Spleen (tissue), 11 donors: ENCODE data around the gene C19orf73. TPM values are rescaled to one million over a fixed set of nuclear protein-coding genes. Genes with fewer than 3 reads are reported as not detected.
A peak's percentile ranks its signal among the peaks of the same experiment; 100 is the strongest.
"Not testable (repeated sequence)": the region's sequence is repeated elsewhere in the genome, so short reads cannot be mapped to it uniquely, and the experiment has no call there.

ENCODE experiments used
- DNase-seq: peaks from one replicate; pipeline ENCODE4 v3.0.0-alpha.2; 2020
- H3K27ac ChIP-seq, 8 donors: fragments of 200-600 bp; sonication (generic) in 7 of 8; 1 replicate in 4 of 8; 2 replicates in 4 of 8; pipeline versions ENCODE4 v1.5.0 to v1.8.0; 2016 to 2021; ENCODE audit warnings: inconsistent platforms in 4 of 8, mild to moderate bottlenecking in 4 of 8, moderate library complexity in 1 of 8
- H3K27me3 ChIP-seq, 7 donors: fragments of 200-600 bp; sonication (generic) in 6 of 7; replicated peaks in 1 of 7; 1 replicate in 4 of 7; 2 replicates in 3 of 7; pipeline versions ENCODE4 v1.5.0 to v1.8.0; 2016 to 2021; ENCODE audit warnings: inconsistent platforms in 3 of 7, mild to moderate bottlenecking in 1 of 7
- H3K36me3 ChIP-seq, 6 donors: fragments of 200-600 bp; sonication (generic) in 5 of 6; 1 replicate in 4 of 6; 2 replicates in 2 of 6; pipeline versions ENCODE4 v1.5.0 to v1.8.0; 2016 to 2021; ENCODE audit warnings: inconsistent platforms in 2 of 6
- H3K4me1 ChIP-seq, 6 donors: fragments of 200-600 bp; sonication (generic) in 5 of 6; 1 replicate in 3 of 6; 2 replicates in 3 of 6; pipeline versions ENCODE4 v1.5.0 to v1.8.0; 2016 to 2021; ENCODE audit warnings: inconsistent platforms in 3 of 6
- H3K4me3 ChIP-seq, 8 donors: fragments of 200-600 bp; sonication (generic) in 7 of 8; 1 replicate in 4 of 8; 2 replicates in 4 of 8; pipeline versions ENCODE4 v1.5.0 to v1.8.0; 2016 to 2021; ENCODE audit warnings: inconsistent platforms in 4 of 8, mild to moderate bottlenecking in 4 of 8, moderate library complexity in 2 of 8
- H3K9me3 ChIP-seq, 8 donors: fragments of 200-600 bp; sonication (generic) in 7 of 8; 1 replicate in 4 of 8; 2 replicates in 4 of 8; pipeline versions ENCODE4 v1.5.0 to v1.8.0; 2016 to 2021; ENCODE audit warnings: inconsistent platforms in 4 of 8
- POLR2A ChIP-seq, 3 donors: fragments of 450-650 bp; IDR thresholded peaks; one replicate each; pipeline ENCODE4 v1.5.1; 2017; ENCODE audit warnings: antibody characterized with exemption in 3 of 3, mild to moderate bottlenecking in 1 of 3
- POLR2AphosphoS5 ChIP-seq, 3 donors: sonication (generic); formaldehyde crosslinking; IDR thresholded peaks; one replicate each; pipeline ENCODE4 v1.5.1; 2017; ENCODE audit warnings: antibody characterized with exemption in 3 of 3
- WGBS, 5 donors: extraction: QIAGEN DNeasy Blood & Tissue Kit in 3 of 5; methylation state at CpG; one replicate each; pipeline versions ENCODE4 v1.1.5 to v1.1.7; 2013 to 2018; 5-methylcytosine and 5-hydroxymethylcytosine counted together
- intact Hi-C: fragments of 100-400 bp; cut with DNase I; formaldehyde crosslinking; loops from one replicate; pipeline ENCODE4 v1.15.0; 2023; ENCODE audit warnings: low total_unique reads
- polyA plus RNA-seq, 3 donors: library from polyadenylated mRNA; stranded (reverse); fragments of 200-250 nt; gene quantifications; one replicate each; pipeline ENCODE4 v1.2.1, GENCODE V29; 2013
- total RNA-seq, 7 donors: library from RNA; depleted of rRNA in 3 of 7; stranded (reverse); fragments of >200 nt in 3 of 7; fragmentation: NEBNext Ultra II Directional in 4 of 7; extraction: Animal tissue kit (Norgen Biotek cat#: 25700) in 4 of 7; gene quantifications; one replicate each; pipeline versions ENCODE4 v1.1.0 to v1.2.1, GENCODE V29; 2016 to 2021
- TF ChIP-seq, protein P1 (sequence below), 11 experiments: fragments of 200-600 bp in 7 of 11; fragments of 450-650 bp in 4 of 11; sonication (generic) in 4 of 11; IDR thresholded peaks in 8 of 11; conservative IDR thresholded peaks in 3 of 11; 1 replicate in 7 of 11; 2 replicates in 4 of 11; pipeline versions ENCODE4 v1.4.0 to v1.8.0; 2016 to 2021; ENCODE audit warnings: antibody characterized with exemption in 11 of 11, inconsistent platforms in 4 of 11, mild to moderate bottlenecking in 1 of 11
- donor health status: healthy with polysubstance abuse.
- donor health status: DM: no; HTN: no; CAD: no; lungs with moderate emphysema.
- donor health status: DM: no; HTN: no; CAD: no.
- donor health status: Bipolar disorder and iron deficiency.
- donor health status: healthy.
- donor health status: DM: no; HTN: no; CAD: no.
- donor health status: DM: yes; HTN: yes; CAD: no.

The C19orf73 gene
- total and polyA plus RNA-seq, 10 donors: 0.70 to 5.5 (median 1.8) TPM; not detected in 1

DNA sequence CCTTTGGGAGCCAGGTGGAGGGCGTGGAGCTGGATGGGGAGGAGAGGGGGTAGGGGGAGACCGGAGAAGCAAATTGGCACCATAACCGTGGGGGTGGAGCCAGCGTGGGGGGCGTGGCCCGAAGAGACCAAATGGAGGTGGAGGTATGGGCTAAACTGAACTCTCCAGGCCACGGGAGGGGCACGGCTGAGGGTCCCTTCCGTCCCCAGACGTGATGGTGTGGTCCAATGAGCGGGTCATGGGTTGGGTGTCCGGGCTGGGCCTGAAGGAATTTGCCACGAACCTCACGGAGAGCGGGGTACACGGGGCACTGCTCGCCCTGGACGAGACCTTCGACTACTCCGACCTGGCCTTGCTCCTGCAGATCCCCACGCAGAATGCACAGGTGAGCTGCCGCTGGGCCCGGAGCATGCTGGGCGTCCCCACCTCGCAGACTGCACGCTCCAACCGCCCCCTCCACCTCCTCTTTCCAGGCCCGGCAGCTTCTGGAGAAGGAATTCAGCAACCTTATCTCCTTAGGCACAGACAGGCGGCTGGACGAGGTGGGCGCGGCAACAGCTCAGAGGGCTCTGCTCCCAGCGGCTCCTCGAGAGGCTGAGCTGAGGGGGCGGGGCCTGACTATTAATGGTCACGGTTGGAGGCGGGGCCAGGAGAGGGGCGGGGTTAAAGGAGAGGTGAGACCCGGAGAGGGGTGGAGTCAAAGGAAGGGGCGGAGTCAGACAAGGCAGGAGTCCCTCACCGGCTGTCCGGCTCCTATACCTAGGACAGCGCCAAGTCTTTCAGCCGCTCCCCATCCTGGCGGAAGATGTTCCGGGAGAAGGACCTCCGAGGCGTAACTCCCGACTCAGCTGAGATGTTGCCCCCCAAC lies 30.1 kb upstream of the C19orf73 start:
- intact Hi-C loops: loop anchor here (10.0 kb wide), 1 partner anchor 54 kb away; no protein-coding TSS in a partner anchor
- Histone ChIP-seq H3K4me3 (peak overlapping the region; percentile 44 to 75 (median 60)), H3K27me3 (peaks cover 0 to 94% (median 34%) of the 10 kb centered on the region in 7 donors), H3K4me1 (peaks cover 16 to 57% (median 50%) of the 10 kb centered on the region in 6 donors), H3K27ac (peak overlapping the region in 7 of 8 donors; percentile 60 to 76 (median 70)), H3K36me3 (no peaks in the 10 kb centered on the region), H3K9me3 (peaks cover 0 to 6% (median 0%) of the 10 kb centered on the region in 8 donors)
- TF ChIP-seq, protein P1, sequence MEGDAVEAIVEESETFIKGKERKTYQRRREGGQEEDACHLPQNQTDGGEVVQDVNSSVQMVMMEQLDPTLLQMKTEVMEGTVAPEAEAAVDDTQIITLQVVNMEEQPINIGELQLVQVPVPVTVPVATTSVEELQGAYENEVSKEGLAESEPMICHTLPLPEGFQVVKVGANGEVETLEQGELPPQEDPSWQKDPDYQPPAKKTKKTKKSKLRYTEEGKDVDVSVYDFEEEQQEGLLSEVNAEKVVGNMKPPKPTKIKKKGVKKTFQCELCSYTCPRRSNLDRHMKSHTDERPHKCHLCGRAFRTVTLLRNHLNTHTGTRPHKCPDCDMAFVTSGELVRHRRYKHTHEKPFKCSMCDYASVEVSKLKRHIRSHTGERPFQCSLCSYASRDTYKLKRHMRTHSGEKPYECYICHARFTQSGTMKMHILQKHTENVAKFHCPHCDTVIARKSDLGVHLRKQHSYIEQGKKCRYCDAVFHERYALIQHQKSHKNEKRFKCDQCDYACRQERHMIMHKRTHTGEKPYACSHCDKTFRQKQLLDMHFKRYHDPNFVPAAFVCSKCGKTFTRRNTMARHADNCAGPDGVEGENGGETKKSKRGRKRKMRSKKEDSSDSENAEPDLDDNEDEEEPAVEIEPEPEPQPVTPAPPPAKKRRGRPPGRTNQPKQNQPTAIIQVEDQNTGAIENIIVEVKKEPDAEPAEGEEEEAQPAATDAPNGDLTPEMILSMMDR (IDR thresholded peaks at IDR 0.05 in 8 of 11, conservative IDR thresholded peaks at IDR 0.05 in 3 of 11): no peak
- TF ChIP-seq POLR2A (IDR thresholded peaks at IDR 0.05) (no peak), POLR2AphosphoS5 (IDR thresholded peaks at IDR 0.05) (peak in 2 of 3 donors; percentile 72 to 75)
- 4 to 8% (median 5%) methylated on average over 34 to 49 of the region's 49 CpGs for WGBS, 5 donors
- peak; percentile 90 for DNase-seq

- no peak for DNase-seq
- H3K36me3 ChIP-seq: no peaks in the 10 kb centered on the region
- H3K4me1 ChIP-seq: peaks cover 16 to 59% (median 52%) of the 10 kb centered on the region in 6 donors
- TF ChIP-seq POLR2A (IDR thresholded peaks at IDR 0.05) (no peak), POLR2AphosphoS5 (IDR thresholded peaks at IDR 0.05) (peak in 2 of 3 donors; percentile 19 to 41)
- TF ChIP-seq, protein P1 (IDR thresholded peaks at IDR 0.05 in 8 of 11, conservative IDR thresholded peaks at IDR 0.05 in 3 of 11): no peak
- H3K27me3 ChIP-seq: peaks cover 0 to 100% (median 34%) of the 10 kb centered on the region in 7 donors
- peak overlapping the region in 6 of 8 donors; percentile 14 to 75 (median 58) for H3K4me3 ChIP-seq
- WGBS, 5 donors: 58 to 74% (median 71%) methylated on average over 11 of the region's 11 CpGs
- intact Hi-C loops: loop anchor here (10.0 kb wide), 1 partner anchor 53 kb away; no protein-coding TSS in a partner anchor
- H3K9me3 ChIP-seq: peaks cover 0 to 6% (median 0%) of the 10 kb centered on the region in 8 donors
- H3K27ac ChIP-seq: peak overlapping the region in 6 of 8 donors; percentile 11 to 76 (median 65)
These were observed 29.2 kb upstream of the C19orf73 start for GRCh38 chr19:49148044-49148682.

DNA sequence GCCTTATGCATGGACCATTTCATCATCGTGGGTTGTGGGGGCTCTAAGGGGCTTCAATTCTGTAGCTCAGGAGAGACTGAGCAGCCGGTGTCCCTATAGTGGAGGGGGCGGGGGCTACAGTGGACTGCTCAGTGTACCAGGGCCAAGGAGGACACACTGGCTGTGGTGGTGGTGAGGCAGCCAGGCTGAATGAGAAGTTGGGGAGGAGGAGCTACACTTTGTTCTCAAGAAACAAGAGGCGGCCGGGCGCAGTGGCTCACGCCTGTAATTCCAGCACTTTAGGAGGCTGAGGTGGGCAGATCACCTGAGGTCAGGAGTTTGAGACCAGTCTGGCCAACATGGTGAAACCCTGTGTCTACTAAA lies 27.4 kb upstream of the C19orf73 start:
- peak overlapping the region in 1 of 8 donors; percentile 49 for H3K4me3 ChIP-seq
- DNase-seq, H3K27ac ChIP-seq, H3K9me3 ChIP-seq, H3K36me3 ChIP-seq: not testable (repeated sequence)
- peaks cover 0 to 95% (median 34%) of the 10 kb centered on the region in 7 donors for H3K27me3 ChIP-seq
- intact Hi-C loops: loop anchor here (10.0 kb wide), 1 partner anchor 52 kb away; no protein-coding TSS in a partner anchor
- 45 to 58% (median 53%) methylated on average over 4 to 7 of the region's 7 CpGs for whole genome bisulfite sequencing, 5 donors
- peaks cover 16 to 62% (median 50%) of the 10 kb centered on the region in 6 donors for H3K4me1 ChIP-seq

DNA sequence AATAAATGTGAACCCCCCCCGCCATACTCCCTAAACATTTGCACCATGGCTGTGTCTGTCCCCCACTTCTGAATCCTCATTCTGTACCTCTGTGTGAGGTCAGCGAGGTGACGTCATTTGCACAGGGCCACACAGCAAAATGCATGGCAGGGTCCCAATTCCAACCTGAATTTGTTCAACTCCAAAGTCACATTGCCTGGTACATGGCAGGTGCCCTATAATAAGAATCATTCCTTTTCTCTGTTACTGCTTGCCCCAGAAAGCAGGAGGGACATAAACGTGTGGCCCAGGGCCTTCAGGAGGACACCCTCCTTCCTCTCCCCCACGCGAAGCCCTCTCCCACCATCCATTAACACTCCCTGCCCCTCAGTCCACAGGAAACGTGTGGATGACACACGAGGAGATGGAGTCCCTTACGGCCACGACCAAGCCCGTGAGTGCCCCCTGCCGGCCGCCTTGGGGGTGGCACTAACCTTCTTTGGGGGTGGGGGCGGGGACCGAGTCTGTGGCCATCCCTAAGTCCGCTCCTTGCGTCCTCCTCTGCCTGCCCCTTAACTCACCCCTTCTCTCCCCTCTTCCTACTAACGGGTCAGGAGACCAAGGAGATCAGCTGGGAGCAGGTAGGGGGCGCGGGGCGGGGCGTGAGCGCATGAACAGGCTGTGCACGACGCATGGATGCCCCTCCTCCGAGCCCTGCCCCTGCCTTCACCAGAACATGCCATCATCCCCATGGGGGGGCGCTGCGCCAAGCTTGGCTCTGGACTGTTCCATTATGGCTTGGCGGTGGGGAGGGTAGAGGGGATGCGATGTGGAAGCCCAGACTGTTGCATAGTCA lies 26.8 kb upstream of the C19orf73 start:
- Histone ChIP-seq H3K27ac (no peak overlapping the region), H3K36me3 (no peaks in the 10 kb centered on the region), H3K4me1 (peaks cover 16 to 56% (median 44%) of the 10 kb centered on the region in 6 donors), H3K9me3 (no peaks in the 10 kb centered on the region), H3K27me3 (peaks cover 0 to 89% (median 34%) of the 10 kb centered on the region in 7 donors), H3K4me3 (peak overlapping the region in 2 of 8 donors; percentile 8 to 49)
- 8 to 14% (median 8%) methylated on average over 20 to 30 of the region's 30 CpGs for WGBS, 5 donors
- intact Hi-C loops: loop anchor here (10.0 kb wide), 1 partner anchor 51 kb away; no protein-coding TSS in a partner anchor
- TF ChIP-seq POLR2A (IDR thresholded peaks at IDR 0.05) (no peak), POLR2AphosphoS5 (IDR thresholded peaks at IDR 0.05) (peak in 2 of 3 donors; percentile 21 to 32)
- TF ChIP-seq, protein P1 (IDR thresholded peaks at IDR 0.05 in 8 of 11, conservative IDR thresholded peaks at IDR 0.05 in 3 of 11): peak; percentile 67 to 94 (median 85)
- peak; percentile 93 for DNase-seq
